ENCODE results near the gene VPS13A.

- TF ChIP-seq CTCF (IDR thresholded peaks at IDR 0.05; ENCODE audit: low read depth, low read length, missing input control) = no peak
- TF ChIP-seq REST (IDR thresholded peaks at IDR 0.05) = no peak
- no peak for TF ChIP-seq TAF1 (conservative IDR thresholded peaks at IDR 0.05)
- no peak for TF ChIP-seq GABPA (IDR thresholded peaks at IDR 0.05 in 1 of 2, conservative IDR thresholded peaks at IDR 0.05 in 1 of 2)
- TF ChIP-seq YY1 (IDR thresholded peaks at IDR 0.05) = no peak
- no peak for TF ChIP-seq ZBTB33 (IDR thresholded peaks at IDR 0.05)
- TF ChIP-seq ATF3 (IDR thresholded peaks at IDR 0.05) = no peak
- no peak for TF ChIP-seq RAD21 (IDR thresholded peaks at IDR 0.05)
- TF ChIP-seq SP1 (IDR thresholded peaks at IDR 0.05) = no peak
Measured at GRCh38 chr9:77251050-77251449, 73.7 kb downstream of the VPS13A start.

Data from liver (tissue), 3 donors.